ENCODE measurements around the gene ZRANB3. TPM values are rescaled to one million over a fixed set of nuclear protein-coding genes. Genes with fewer than 3 reads are reported as not detected.

The ZRANB3 gene
- polyA plus RNA-seq, 1 donor (not counting 4 experiments of a cell fraction or from before 2014, with no cell fraction given) = 10.6 TPM

DNA sequence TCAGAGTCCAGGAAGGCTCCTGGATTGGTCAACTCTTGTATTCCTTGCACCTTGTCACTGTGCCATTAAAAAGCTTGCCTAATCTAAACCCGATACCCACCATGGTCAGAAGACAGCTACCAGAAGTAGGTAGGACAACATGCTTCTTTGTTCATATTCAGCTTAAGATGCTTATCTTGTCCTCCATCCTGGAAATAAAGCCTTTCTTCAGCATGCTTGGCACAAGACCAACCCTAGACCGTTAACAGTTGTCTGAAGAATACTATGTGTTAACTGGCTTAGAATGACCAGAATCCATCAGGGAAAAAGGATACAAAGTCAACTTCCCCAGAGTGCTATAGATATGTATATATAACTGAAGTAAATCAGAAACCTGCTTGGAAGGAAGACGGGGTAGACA, 193.9 kb downstream of the ZRANB3 start:
- TF ChIP-seq EZH2 (IDR thresholded peaks at IDR 0.05; ENCODE audit: low read length) = no peak
- TF ChIP-seq, protein P1, sequence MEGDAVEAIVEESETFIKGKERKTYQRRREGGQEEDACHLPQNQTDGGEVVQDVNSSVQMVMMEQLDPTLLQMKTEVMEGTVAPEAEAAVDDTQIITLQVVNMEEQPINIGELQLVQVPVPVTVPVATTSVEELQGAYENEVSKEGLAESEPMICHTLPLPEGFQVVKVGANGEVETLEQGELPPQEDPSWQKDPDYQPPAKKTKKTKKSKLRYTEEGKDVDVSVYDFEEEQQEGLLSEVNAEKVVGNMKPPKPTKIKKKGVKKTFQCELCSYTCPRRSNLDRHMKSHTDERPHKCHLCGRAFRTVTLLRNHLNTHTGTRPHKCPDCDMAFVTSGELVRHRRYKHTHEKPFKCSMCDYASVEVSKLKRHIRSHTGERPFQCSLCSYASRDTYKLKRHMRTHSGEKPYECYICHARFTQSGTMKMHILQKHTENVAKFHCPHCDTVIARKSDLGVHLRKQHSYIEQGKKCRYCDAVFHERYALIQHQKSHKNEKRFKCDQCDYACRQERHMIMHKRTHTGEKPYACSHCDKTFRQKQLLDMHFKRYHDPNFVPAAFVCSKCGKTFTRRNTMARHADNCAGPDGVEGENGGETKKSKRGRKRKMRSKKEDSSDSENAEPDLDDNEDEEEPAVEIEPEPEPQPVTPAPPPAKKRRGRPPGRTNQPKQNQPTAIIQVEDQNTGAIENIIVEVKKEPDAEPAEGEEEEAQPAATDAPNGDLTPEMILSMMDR (optimal IDR thresholded peaks at IDR 0.05 in 1 of 3, IDR thresholded peaks at IDR 0.05 in 1 of 3, conservative IDR thresholded peaks at IDR 0.05 in 1 of 3; ENCODE audit: extremely low read depth in 1 of 3, insufficient read depth in 2 of 3, low read length in 3 of 3) = no peak
- no peak overlapping the region for H2AFZ ChIP-seq (ENCODE audit: control insufficient read depth, low read length)
- FAIRE-seq (no peak), DNase-seq (ENCODE audit: low read depth, low spot score) (no peak)
- dilution Hi-C loops (cut with MboI; ENCODE audit: extremely low pct_ligation_motif_present, low sequenced_read_pairs) = no loop called here
- H3K36me3 ChIP-seq (ENCODE audit: control insufficient read depth in 2 of 2, extremely low read depth in 1 of 2, insufficient read depth in 2 of 2, low read length in 2 of 2) = peaks cover 0 to 1% of the 10 kb centered on the region in 2 experiments
- H3K4me2 ChIP-seq (ENCODE audit: control insufficient read depth, extremely low read depth, insufficient read depth, low read depth, low read length) = no peak overlapping the region
- H3K9ac ChIP-seq (ENCODE audit: control insufficient read depth, extremely low read depth, insufficient read depth, low read length) = no peak overlapping the region
- no peaks in the 10 kb centered on the region for H3K27me3 ChIP-seq (ENCODE audit: control insufficient read depth, extremely low read depth, insufficient read depth, low read length)
- H3K27ac ChIP-seq (ENCODE audit: control insufficient read depth, insufficient read depth, low read length) = no peak overlapping the region
- H3K9me3 ChIP-seq (ENCODE audit: control insufficient read depth, low read depth, low read length) = no peaks in the 10 kb centered on the region
- no peaks in the 10 kb centered on the region for H3K4me1 ChIP-seq (ENCODE audit: control insufficient read depth, extremely low read depth, insufficient read depth, low read length)
- H3K9me1 ChIP-seq (ENCODE audit: control insufficient read depth, extremely low read depth, insufficient read depth, low read length) = no peaks in the 10 kb centered on the region
- H3K79me2 ChIP-seq (ENCODE audit: control insufficient read depth, insufficient read depth, low read length) = no peaks in the 10 kb centered on the region
- no peaks in the 10 kb centered on the region for H4K20me1 ChIP-seq (ENCODE audit: control insufficient read depth, extremely low read depth, insufficient read depth, low read length)
- no peak overlapping the region for H3K4me3 ChIP-seq (ENCODE audit: control insufficient read depth in 2 of 3, extremely low read depth in 1 of 3, insufficient read depth in 2 of 3, low read depth in 1 of 3, low read length in 3 of 3)

DNA sequence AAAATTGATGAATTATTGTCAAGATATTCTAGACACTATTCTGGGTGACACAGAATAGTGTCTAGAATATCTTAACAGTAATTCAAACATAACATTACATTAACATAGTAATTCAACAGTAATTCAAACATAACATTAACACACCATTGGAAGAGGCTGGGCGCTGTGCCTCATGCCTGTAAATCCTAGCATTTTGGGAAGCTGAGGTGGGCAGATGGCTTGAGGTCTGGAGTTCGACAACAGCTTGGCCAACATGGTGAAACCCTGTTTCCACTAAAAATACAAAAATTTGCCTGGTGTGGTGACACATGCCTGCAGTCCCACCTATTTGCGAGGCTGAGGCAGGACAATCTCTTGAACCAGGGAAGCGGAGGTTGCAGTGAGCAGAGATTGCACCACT, 195.8 kb downstream of the ZRANB3 start:
- Histone ChIP-seq H3K4me1 (ENCODE audit: control insufficient read depth, extremely low read depth, insufficient read depth, low read length) (no peaks in the 10 kb centered on the region), H3K9me3 (ENCODE audit: control insufficient read depth, low read depth, low read length) (no peaks in the 10 kb centered on the region), H3K27ac (ENCODE audit: control insufficient read depth, insufficient read depth, low read length) (no peak overlapping the region), H3K9me1 (ENCODE audit: control insufficient read depth, extremely low read depth, insufficient read depth, low read length) (no peaks in the 10 kb centered on the region), H3K36me3 (ENCODE audit: control insufficient read depth in 2 of 2, extremely low read depth in 1 of 2, insufficient read depth in 2 of 2, low read length in 2 of 2) (peaks cover 0 to 1% of the 10 kb centered on the region in 2 experiments), H3K4me2 (ENCODE audit: control insufficient read depth, extremely low read depth, insufficient read depth, low read depth, low read length) (no peak overlapping the region), H3K9ac (ENCODE audit: control insufficient read depth, extremely low read depth, insufficient read depth, low read length) (no peak overlapping the region), H3K79me2 (ENCODE audit: control insufficient read depth, insufficient read depth, low read length) (no peaks in the 10 kb centered on the region), H2AFZ (ENCODE audit: control insufficient read depth, low read length) (no peak overlapping the region), H4K20me1 (ENCODE audit: control insufficient read depth, extremely low read depth, insufficient read depth, low read length) (no peaks in the 10 kb centered on the region), H3K4me3 (ENCODE audit: control insufficient read depth in 2 of 3, extremely low read depth in 1 of 3, insufficient read depth in 2 of 3, low read depth in 1 of 3, low read length in 3 of 3) (no peak overlapping the region), H3K27me3 (ENCODE audit: control insufficient read depth, extremely low read depth, insufficient read depth, low read length) (no peaks in the 10 kb centered on the region)
- no peak for DNase-seq (ENCODE audit: low read depth, low spot score)
- FAIRE-seq = no peak
- dilution Hi-C loops (cut with MboI; ENCODE audit: extremely low pct_ligation_motif_present, low sequenced_read_pairs) = no loop called here
- TF ChIP-seq, protein P1 (optimal IDR thresholded peaks at IDR 0.05 in 1 of 3, IDR thresholded peaks at IDR 0.05 in 1 of 3, conservative IDR thresholded peaks at IDR 0.05 in 1 of 3; ENCODE audit: extremely low read depth in 1 of 3, insufficient read depth in 2 of 3, low read length in 3 of 3) = no peak
- TF ChIP-seq EZH2 (IDR thresholded peaks at IDR 0.05; ENCODE audit: low read length) = no peak
